Endothelial cell of umbilical vein (primary cell): Measurements from ENCODE around the gene CNTNAP2.

Source experiments
- EZH2 ChIP-seq: IDR thresholded peaks from 2 replicates; pipeline ENCODE4 v1.6.1; 2012; ENCODE audit warnings: borderline replicate concordance, low read depth, mild to moderate bottlenecking, moderate library complexity, low read length, inconsistent platforms; ENCODE audit not compliant: severe bottlenecking
- FOS ChIP-seq: IDR thresholded peaks from 2 replicates; pipeline ENCODE4 v1.6.1; 2011; ENCODE audit warnings: mild to moderate bottlenecking, low read length, moderate library complexity, borderline replicate concordance; ENCODE audit not compliant: insufficient read depth
- GATA2 ChIP-seq: IDR thresholded peaks from 2 replicates; pipeline ENCODE4 v1.7.0; 2011; ENCODE audit warnings: low read depth, mild to moderate bottlenecking, moderate library complexity, mixed read lengths, low read length; ENCODE audit not compliant: insufficient read length, insufficient read depth
- JUN ChIP-seq: IDR thresholded peaks from 2 replicates; pipeline ENCODE4 v1.6.1; 2011; ENCODE audit warnings: borderline replicate concordance, low read depth; ENCODE audit not compliant: insufficient read length, insufficient read depth
- MAX ChIP-seq: IDR thresholded peaks from 2 replicates; pipeline ENCODE4 v1.6.1; 2011; ENCODE audit not compliant: insufficient read depth, insufficient read length
- MYC ChIP-seq: IDR thresholded peaks from one replicate; pipeline ENCODE4 v1.6.1; 2011; ENCODE audit warnings: mild to moderate bottlenecking, low read depth, low read length
- POLR2A ChIP-seq: IDR thresholded peaks from 2 replicates; pipeline ENCODE4 v1.6.1; 2012; ENCODE audit warnings: low read depth, mild to moderate bottlenecking, control low read depth, low read length
- POLR2AphosphoS5 ChIP-seq: IDR thresholded peaks from 2 replicates; pipeline ENCODE4 v1.6.1; 2012; ENCODE audit warnings: low read depth, mild to moderate bottlenecking, control low read depth, low read length, moderate library complexity; ENCODE audit not compliant: insufficient read depth
- TF ChIP-seq, protein P1 (sequence below), 2 donors: IDR thresholded peaks; 1 replicate in 1 of 2; 2 replicates in 1 of 2; pipeline ENCODE4 v1.5.1; 2011; ENCODE audit warnings: low read length in 2 of 2, mild to moderate bottlenecking in 2 of 2, moderate library complexity in 2 of 2, control low read depth in 1 of 2, inconsistent platforms in 1 of 2, low read depth in 1 of 2; ENCODE audit not compliant: insufficient read depth in 1 of 2; ENCODE audit errors: extremely low read depth in 1 of 2

GRCh38 chr7:147516391-147516790 is 1399.8 kb downstream of the CNTNAP2 start:
- TF ChIP-seq, protein P1, sequence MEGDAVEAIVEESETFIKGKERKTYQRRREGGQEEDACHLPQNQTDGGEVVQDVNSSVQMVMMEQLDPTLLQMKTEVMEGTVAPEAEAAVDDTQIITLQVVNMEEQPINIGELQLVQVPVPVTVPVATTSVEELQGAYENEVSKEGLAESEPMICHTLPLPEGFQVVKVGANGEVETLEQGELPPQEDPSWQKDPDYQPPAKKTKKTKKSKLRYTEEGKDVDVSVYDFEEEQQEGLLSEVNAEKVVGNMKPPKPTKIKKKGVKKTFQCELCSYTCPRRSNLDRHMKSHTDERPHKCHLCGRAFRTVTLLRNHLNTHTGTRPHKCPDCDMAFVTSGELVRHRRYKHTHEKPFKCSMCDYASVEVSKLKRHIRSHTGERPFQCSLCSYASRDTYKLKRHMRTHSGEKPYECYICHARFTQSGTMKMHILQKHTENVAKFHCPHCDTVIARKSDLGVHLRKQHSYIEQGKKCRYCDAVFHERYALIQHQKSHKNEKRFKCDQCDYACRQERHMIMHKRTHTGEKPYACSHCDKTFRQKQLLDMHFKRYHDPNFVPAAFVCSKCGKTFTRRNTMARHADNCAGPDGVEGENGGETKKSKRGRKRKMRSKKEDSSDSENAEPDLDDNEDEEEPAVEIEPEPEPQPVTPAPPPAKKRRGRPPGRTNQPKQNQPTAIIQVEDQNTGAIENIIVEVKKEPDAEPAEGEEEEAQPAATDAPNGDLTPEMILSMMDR (IDR thresholded peaks at IDR 0.05; ENCODE audit: extremely low read depth in 1 of 2, insufficient read depth in 1 of 2, low read depth in 1 of 2, low read length in 2 of 2) = no peak
- TF ChIP-seq MAX = no peak
- TF ChIP-seq POLR2A = no peak
- TF ChIP-seq EZH2 = no peak
- TF ChIP-seq POLR2AphosphoS5 = no peak
- no peak for TF ChIP-seq GATA2
- TF ChIP-seq MYC = no peak
- TF ChIP-seq FOS = no peak
- TF ChIP-seq JUN = no peak
